Head of caudate nucleus (tissue), 42 donors: Measurements from ENCODE around the gene TRMT1.

Experiments
- DNase-seq, 42 donors: peaks; one replicate each; pipeline versions ENCODE4 v3.0.0 to v3.0.0-alpha.2; 2020 to 2021; ENCODE audit warnings: mixed read lengths in 7 of 42
- intact Hi-C: fragments of 100-400 bp; cut with DNase I; formaldehyde crosslinking; loops from one replicate; pipeline ENCODE4 v1.15.0; 2022

The TRMT1 gene

DNA sequence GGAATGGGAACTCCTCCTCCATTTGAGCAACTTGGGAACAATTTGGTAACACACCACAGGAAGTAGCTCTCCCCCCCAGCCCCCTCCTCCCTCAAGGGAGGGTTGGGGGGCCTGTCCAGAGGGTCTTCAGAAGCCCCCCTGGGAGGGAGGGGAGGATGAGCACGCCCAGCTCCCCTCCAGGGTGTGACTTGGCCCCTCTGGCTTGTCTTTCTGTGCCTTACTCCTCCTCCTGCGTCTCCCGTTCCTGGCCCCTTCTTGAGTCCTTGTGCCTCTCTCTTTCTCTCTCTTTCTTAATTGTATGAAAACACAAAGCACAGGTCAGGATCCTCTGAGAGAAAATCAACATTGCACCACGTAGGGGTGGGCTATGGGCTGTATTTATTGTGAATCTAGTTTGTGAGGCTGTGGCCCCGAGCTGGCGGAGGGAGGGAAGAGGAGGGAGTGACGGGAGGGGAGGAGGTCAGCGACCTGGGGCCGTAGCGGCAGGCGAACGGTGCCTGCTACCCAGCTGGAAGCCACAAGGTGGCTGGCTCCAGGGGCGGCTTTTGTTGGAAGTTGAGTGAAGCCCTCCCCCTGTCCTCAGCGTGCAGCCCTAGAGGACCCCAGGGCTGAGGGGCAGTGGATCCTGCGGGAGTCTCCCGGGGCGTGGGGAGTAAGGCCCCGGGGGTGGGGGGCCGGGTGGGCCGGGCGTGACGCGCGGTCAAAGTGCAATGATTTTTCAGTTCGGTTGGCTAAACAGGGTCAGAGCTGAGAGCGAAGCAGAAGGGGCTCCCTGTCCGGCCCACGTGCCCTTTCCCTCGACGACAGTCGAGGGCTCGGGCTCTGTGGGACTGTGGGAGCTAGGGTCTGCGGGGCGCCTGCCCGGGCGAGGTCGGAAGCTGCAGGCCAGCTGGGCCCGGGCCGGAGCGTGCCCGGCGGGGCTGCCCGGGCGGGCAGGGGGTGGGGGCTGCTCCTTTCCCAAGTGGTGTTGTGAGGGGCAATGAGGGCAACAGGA, 20.3 kb downstream of the TRMT1 start:
- no peak for DNase-seq
- intact Hi-C loops, result no loop called here

DNA sequence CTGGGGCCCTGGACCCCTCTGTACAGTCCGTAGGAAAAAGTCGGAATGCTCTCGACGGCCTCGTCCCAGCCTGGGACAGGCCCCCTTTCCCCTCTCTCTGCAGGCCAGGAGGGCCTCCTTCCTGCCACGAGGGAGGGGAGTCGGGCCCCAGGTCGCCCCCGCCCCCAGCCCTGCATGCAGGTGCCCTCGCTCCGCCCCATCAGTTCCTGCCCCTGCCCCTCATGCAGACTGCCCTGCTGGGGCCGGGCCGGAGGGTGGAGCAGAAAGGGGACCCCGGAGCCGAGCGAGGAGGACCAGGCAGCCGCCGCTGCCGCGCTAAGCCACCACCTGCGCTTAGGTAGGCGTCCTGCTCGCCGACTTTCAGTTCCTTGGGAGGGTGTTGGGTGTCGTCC, 21.2 kb downstream of the TRMT1 start:
- intact Hi-C loops, result no loop called here
- DNase-seq, result no peak

DNA sequence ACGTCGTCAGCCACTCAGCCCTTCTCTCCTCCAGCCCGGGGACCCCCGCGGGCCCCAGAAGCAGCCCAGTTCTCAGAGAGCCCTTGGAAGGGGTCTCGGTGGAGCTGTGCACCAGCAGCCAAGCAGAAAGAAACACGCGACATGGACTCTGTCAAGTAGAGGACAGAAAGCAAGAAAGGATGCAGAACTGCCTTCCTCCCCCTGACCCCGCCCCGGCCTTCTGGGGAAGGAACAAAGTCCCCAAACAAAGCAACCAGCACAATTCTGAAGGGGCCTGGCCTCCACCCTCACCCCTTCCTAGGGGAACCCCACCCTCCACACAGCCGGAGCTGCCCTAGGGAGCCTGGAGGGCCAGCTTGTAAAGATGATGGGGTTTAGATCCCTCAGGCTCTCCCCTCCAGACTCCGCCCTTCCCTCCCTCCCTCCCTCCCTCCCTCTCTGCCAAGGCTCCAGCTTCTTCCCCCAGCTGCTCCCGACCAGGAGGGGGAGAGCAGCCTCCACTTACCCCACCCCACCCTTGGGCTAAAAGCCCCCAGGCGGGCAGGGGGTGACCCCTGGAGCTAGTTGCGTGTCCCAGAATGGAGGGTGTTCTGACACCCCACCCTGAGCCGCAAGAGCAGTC, 21.7 kb downstream of the TRMT1 start:
- peak in 1 of 42 donors; percentile 36 for DNase-seq
- intact Hi-C loops, result loop anchor here (5.0 kb wide), 1 partner anchor 113 kb away; no protein-coding TSS in a partner anchor

DNA sequence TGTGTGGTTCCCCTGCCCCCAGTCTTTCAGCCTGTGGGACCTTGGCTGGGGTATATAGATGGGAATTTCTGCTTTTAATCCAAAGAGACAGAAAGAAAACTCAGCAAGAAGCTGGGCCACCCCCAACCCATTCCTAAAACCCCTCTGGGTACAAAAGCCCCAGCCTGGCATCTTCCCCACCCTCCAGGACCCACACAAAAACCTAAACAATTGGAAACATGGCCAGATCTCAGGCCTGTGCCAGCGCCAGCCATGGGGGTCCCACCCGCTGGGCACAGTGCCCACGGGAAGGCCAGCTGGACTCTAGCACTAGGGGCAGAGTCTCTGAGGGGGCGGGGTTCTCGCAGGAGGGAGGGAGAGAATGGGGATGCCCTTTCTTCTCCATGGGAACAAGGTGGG, 22.4 kb downstream of the TRMT1 start:
- peak in 2 of 42 donors; percentile 7 to 34 for DNase-seq
- intact Hi-C loops, result loop anchor here (5.0 kb wide), 1 partner anchor 112 kb away; no protein-coding TSS in a partner anchor

DNA sequence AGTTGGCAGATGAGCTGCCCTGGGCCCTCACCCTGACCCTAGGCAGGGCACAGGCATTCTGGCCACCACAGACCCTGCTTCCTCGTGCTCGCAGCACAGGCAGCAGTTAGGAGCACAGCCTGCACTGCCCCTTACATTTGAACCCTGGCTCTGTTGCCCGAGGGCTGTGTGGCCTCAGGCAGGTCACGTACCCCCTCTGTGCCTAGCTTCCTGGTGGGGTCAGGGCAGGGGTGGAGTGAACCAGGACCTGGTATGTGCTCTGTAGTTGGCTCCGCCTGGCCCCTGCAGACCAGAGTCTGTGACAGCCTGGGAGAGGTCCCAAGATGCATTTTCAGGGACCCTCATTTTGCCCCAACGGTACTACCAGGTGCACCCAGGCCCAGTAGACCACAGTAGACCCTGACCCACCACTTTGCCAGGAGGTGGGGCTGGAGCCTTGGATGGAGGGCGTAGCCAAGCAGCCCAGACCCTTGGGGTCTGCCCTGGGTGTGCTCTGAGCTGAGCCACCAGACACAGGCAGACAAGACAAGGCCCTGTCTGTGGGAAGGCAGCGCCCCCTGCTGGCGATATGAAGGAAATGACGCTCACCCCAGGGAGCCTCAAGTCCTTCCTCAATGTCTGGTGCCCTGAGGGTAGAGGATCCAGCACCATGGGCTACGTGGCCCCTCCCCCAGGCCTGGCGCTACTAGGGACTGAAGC, 23.0 kb downstream of the TRMT1 start:
- intact Hi-C loops, result loop anchor here (5.0 kb wide), 1 partner anchor 111 kb away; no protein-coding TSS in a partner anchor
- peak; percentile 72 to 96 (median 88) for DNase-seq

DNA sequence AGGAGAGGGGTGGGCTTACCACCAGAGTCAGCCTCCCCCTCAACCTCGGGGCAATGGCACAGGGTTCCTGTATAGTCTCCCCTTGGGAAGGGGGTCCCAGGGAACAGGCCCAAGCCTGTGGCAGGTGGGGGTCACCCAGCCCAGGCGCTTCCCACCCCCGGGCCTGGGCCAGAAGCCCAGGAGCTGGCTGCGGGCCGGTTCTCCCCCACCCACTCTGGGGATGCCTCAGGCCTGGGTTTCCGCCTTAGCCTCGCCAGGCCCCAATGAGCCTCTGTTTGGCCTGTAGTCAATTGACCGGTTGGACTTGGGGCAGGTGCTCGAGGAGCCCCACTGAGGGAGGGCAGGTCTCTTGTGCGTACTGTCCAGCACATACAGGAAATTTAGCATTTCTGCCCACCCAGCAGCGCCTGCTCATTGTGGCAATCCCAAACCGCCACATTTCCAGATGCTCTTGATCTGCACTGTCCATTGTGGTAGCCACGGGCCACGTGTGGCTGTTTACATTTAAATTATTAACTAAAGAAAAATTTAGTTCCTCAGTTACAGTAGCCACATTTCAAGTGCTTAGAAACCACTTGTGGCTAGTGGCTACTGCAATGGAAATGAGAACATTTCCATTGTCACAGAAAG, 23.8 kb downstream of the TRMT1 start:
- intact Hi-C loops, result loop anchor here (5.0 kb wide), 1 partner anchor 110 kb away; no protein-coding TSS in a partner anchor
- peak in 2 of 42 donors; percentile 6 to 20 for DNase-seq

DNA sequence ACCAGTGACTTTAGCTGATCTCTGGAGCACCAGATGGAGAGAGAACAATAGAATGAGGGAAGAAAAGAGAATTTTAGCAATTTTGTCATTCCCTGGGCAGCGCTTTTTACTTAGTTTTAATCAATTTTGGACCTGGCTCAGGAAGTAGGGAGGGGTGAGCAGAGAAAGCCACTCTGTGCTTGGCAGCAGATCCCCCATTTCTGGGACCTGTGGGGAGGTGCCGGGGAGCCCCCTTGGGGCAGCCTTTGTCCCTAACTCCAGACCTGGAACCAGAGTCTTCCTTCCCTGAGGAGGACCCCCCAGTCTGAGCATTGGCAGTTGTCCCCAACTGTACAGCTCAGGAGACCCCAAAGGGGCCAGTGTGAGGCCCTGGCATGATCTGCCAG, 24.4 kb downstream of the TRMT1 start:
- intact Hi-C loops, result loop anchor here (5.0 kb wide), 1 partner anchor 110 kb away; no protein-coding TSS in a partner anchor
- peak in 2 of 42 donors; percentile 1 to 27 for DNase-seq

DNA sequence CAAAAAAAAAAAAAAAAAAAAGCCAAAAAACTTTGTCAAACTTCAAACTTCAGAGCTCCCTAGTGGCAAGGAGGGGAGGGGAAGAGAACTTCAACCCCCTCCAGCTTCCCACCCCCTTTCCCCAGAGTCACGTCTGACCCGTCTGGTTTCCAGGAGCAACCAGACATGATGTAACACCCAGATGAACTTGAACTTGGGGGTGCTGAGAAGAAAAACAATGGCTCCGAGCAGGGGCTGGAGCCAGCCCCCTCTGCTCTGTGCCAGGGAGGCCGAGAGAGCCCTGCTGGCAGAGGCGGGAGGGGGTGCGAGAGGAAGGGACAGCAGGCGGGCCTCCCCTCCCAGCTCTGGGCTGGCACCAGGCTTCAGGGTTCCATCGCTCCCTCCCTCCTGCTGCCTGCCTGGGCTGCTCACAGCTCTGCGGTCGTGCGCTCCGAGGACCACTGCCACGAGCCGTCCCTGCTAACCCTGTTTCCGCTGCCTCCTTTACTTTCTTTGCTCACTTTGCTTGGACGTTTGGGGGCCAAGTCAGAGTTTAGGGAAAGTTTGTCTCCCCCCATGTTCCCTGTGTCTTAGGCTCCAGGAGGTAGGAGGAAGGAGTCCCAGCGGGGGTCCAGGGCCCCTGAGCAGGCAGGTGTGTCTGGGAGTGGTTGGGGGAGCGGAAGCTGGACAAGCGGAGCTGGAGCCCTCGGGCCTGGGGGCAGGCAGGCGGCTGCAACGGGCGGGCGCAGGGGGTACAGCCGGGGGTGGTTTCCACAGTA, 25.0 kb downstream of the TRMT1 start:
- peak; percentile 64 to 93 (median 85) for DNase-seq
- intact Hi-C loops, result loop anchor here (5.0 kb wide), 1 partner anchor 109 kb away; no protein-coding TSS in a partner anchor

DNA sequence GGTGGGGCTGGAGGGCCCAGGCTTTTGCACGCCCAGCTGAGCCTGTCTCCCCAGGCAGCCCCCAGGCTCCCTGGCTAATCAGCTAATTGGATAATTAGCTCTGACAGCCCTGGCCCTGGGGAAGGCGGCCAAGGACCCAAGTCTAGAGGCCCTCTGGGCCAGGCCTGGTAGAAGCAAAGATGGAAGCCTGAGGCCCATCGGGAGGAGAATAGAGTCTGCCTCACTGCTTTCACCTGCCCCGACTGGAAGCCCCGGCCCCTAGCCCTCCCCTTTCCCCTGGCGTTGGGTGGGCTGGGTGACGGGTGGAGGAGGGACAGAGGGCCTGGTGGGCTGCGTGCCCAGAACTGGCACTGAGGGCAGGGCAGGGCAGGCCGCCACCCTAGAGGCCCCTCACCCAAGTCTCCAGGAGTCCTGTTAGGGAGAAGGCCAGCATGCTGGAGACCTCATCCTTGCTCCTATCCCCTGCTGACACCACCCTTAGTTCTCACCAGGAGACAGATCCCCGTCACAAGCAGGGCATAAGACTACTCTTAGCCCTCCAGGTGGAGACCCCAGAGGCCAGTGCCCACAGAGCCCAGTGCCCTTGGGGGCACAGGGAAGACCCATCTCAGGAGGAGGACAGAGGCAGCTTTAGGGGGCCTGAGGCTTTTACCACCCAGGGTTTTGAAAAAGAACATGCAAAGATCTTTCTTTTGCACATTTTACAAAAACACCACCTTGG, 25.9 kb downstream of the TRMT1 start:
- peak in 1 of 42 donors; percentile 30 for DNase-seq
- intact Hi-C loops, result loop anchor here (5.0 kb wide), 1 partner anchor 108 kb away; no protein-coding TSS in a partner anchor

DNA sequence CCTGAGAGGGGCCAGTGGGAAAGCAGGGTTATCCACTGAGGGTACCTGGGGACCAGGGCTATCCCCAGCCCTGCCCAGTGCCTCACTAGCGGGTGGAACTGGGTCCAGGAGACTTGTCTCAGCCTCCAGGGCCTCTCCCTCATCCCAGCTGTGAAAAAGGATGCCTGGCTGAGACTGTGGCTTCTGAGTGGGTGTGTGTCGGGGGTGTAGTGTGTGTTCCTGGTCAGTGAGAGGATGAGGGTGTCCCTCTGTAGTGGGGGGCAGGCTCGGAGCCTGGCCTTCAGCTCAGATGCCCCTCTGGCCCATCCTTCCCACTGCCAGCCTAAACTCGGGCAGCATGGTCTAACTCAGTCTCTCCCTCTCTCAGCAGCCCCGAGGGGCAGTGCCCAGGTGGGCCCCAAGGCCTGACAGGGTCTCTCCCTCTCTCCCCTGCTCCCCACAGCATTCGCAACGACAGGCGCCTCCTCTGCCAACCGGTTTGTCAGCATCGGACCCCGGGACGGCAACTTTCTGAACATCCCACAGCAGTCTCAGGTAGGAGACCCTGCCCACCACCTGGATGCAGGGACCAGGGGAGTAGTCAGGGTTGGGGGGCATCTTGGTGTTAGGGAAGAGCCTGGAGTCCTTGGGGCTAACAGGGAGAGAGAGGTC, 26.6 kb downstream of the TRMT1 start:
- DNase-seq, result no peak
- intact Hi-C loops, result loop anchor here (5.0 kb wide), 1 partner anchor 108 kb away; no protein-coding TSS in a partner anchor

DNA sequence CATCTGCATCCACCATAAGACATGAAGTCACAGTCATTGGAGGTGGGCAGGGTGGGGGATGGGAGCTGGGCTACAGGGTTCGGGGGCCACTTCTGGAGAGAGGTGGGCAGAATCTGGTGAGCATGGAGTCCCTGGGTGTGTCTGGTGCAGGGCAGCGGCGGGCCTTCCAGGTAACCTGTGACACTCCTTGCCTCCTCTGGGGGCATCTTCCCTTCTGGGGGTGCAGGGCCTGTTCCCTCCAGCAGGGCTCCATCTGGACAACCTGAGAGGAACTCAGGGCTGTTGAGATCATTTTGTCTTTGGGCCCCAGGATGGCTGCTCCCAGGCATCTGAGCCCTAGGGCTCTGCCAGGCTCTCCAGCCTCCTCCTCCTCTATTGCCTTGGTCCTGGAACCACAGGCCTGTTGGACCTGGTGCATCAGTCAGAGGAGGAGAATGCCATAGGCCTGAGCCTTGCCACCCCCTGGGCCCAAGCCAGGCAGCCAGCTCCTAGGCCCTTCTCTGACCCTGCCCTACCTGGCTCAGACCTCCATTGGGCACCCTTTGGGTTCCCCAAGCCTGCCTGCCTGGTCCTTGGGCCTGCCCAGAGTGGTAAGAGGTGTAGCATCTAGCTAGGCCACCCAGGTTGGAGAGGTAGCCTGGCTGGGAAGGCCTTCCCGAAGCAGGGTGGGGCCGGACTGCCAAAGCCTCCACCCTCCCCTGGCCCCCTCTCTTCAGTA, 27.2 kb downstream of the TRMT1 start:
- DNase-seq, result no peak
- intact Hi-C loops, result no loop called here

DNA sequence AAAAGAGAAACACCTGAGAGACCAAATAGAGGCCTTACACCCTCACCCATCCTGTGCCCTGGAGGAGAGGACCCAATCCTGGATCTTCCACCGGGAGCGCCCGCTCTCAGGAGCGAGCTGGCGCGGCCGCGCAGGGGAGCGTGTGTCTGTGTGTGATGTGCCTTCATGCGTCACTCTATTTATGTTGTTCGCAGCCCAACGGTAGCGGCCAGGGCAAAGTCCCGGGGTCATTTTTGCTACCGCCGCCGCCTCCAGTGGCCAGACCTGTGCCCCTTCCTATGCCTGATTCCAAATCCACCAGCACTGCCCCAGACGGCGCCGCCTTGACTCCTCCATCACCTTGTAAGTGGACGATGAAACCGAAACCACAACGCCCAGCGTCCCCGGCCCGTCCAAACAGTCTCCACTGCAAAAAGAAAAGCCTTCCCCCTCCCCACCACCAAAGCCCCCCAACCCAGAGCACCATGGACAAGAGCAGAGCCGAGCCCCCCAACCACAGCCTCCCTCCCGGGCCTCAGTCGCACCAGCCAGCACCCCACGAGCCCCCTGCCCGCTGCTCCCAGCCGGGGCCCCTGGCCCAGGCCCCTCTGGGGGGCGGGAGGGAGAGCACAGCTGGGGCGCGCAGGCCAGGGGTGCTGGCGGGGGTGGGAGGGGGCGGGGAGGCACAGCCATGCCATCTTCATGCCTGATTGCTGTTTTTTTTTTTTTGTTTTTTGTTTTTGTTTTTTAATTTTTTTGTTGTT, 28.6 kb downstream of the TRMT1 start:
- DNase-seq, result no peak
- intact Hi-C loops, result no loop called here

DNA sequence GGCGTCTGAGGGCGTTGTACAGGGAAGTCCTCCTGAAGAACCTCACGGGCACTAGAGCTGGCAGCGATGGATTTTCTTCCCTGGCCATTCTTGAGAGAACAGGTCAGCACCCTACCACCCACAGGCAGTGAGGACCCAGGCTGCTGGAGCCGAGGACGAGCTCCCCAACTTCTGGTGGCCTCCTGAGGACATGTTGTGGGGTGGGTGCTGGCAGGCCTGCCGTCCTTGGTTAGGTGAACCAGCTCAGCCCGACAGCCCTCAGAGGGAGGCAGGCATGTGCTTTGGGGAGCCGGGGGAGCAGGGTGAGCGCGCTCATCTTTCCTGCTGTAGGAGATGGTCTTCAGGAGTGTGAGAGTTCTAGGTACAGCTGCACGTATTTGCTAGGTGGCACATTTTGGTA, 29.2 kb downstream of the TRMT1 start:
- intact Hi-C loops, result no loop called here
- no peak for DNase-seq

DNA sequence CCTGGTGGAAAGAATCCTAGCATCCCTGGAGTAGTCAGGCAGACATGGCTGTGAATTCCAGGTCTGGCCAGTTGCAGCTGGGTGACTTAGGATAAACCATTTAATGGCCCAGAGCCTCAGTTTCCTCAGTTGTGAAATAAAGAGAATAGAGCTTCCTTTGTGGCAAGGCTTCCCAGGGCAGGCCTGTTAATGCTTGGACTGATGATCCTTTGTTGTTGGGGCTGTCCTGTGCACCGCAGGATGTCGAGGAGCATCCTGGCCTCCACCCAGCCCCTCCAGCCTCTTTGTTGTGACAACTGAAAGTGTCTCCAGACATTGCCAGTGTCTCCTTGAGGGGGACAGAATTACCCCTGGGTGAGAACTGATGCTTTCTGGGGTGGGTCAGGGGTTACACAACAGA, 30.2 kb downstream of the TRMT1 start:
- DNase-seq, result no peak
- intact Hi-C loops, result no loop called here

DNA sequence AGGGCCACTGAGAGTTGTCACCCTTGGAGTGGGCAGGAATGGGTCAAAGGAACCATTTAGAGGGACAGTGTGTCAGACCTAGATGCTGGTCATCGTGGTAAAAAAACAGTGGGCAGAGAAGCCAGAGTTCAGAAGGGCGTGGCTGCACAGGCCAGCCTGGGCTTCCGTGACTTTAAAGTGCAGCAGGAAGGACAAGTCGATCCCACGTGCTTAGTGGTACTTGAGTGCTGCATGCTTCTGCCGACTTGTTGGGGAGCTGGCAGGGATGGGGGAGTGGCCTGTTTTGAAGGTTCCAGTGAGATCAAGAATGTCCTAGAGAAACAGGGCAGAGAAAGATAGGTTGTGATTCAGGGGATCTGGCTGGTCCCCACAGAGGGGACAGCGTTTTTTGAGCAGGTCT, 30.9 kb downstream of the TRMT1 start:
- intact Hi-C loops, result no loop called here
- DNase-seq, result no peak

DNA sequence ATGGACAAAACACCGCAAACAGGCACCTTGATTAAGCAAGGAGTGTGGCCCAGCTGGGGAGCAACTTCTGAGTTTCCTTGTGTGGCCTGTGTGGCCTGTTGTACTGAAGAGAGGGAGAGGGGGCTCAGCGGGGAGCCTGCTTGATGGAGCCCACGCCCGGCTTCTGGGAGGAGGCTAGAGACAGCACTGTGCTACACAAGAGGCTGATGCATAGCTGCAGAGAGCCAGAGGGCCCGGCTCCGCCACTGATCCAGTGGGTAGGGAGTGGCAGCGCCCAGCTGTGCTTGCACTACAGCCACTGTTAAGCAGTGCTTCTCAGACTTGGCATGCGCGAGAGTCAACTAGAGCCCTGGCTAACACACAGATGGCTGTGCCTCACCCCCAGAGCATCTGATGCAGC, 32.9 kb downstream of the TRMT1 start:
- intact Hi-C loops, result no loop called here
- peak in 29 of 42 donors; percentile 42 to 81 (median 67) for DNase-seq
